ENCODE measurements around the gene GPC3.

DNA sequence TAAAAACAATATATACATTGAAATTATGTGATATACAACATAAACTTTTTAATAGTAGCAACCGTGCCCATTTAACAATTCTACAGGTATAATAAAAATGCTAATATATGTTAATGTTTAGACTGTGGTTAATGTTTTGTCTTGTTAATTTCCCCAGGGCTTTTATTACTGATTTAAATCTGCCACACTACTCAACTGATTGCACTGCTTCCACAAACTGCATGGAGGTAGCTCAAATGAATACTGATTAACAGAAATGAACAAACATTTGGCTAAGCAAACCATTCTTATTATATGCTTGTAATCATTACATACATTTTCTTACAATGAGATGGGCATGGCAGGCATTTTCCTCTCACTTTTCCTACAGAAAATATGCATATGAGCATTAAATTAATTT lies 275.9 kb downstream of the GPC3 start:
- TF ChIP-seq, protein P1, sequence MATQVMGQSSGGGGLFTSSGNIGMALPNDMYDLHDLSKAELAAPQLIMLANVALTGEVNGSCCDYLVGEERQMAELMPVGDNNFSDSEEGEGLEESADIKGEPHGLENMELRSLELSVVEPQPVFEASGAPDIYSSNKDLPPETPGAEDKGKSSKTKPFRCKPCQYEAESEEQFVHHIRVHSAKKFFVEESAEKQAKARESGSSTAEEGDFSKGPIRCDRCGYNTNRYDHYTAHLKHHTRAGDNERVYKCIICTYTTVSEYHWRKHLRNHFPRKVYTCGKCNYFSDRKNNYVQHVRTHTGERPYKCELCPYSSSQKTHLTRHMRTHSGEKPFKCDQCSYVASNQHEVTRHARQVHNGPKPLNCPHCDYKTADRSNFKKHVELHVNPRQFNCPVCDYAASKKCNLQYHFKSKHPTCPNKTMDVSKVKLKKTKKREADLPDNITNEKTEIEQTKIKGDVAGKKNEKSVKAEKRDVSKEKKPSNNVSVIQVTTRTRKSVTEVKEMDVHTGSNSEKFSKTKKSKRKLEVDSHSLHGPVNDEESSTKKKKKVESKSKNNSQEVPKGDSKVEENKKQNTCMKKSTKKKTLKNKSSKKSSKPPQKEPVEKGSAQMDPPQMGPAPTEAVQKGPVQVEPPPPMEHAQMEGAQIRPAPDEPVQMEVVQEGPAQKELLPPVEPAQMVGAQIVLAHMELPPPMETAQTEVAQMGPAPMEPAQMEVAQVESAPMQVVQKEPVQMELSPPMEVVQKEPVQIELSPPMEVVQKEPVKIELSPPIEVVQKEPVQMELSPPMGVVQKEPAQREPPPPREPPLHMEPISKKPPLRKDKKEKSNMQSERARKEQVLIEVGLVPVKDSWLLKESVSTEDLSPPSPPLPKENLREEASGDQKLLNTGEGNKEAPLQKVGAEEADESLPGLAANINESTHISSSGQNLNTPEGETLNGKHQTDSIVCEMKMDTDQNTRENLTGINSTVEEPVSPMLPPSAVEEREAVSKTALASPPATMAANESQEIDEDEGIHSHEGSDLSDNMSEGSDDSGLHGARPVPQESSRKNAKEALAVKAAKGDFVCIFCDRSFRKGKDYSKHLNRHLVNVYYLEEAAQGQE (IDR thresholded peaks at IDR 0.05; ENCODE audit: low read depth) = no peak
- TF ChIP-seq FOXM1 (IDR thresholded peaks at IDR 0.05; ENCODE audit: borderline replicate concordance, low read depth) (no peak), TAF1 (IDR thresholded peaks at IDR 0.05; ENCODE audit: low read depth) (no peak), YY1 (IDR thresholded peaks at IDR 0.05; ENCODE audit: low read depth) (no peak), CREB1 (IDR thresholded peaks at IDR 0.05; ENCODE audit: low read depth) (no peak), EGR1 (IDR thresholded peaks at IDR 0.05) (no peak)

Data from Ishikawa (cell line).